Liver (tissue), 9 donors: ENCODE data around the gene MPC1. TPM values are rescaled to one million over a fixed set of nuclear protein-coding genes. Genes with fewer than 3 reads are reported as not detected.

Experiments used
- DNase-seq: peaks from one replicate; pipeline ENCODE4 v3.0.0-alpha.2; 2017; ENCODE audit warnings: low spot score
- H3K27ac ChIP-seq, 2 donors: one replicate each; pipeline ENCODE4 v1.7.0; 2013; ENCODE audit warnings: inconsistent platforms in 2 of 2, low read length in 2 of 2, control low read depth in 1 of 2, low read depth in 1 of 2, mild to moderate bottlenecking in 1 of 2
- H3K27me3 ChIP-seq, 4 donors: one replicate each; pipeline versions ENCODE4 v1.6.1 to v1.7.0; 2013; ENCODE audit warnings: low read length in 3 of 4, inconsistent platforms in 1 of 4, mild to moderate bottlenecking in 1 of 4, moderate library complexity in 1 of 4; ENCODE audit not compliant: control insufficient read depth in 4 of 4, insufficient read depth in 4 of 4
- H3K36me3 ChIP-seq, 4 donors: one replicate each; pipeline versions ENCODE4 v1.6.1 to v1.7.0; 2013; ENCODE audit warnings: low read length in 3 of 4, mild to moderate bottlenecking in 3 of 4, low read depth in 1 of 4, moderate library complexity in 1 of 4; ENCODE audit not compliant: control insufficient read depth in 4 of 4, insufficient read depth in 3 of 4
- H3K4me1 ChIP-seq, 4 donors: one replicate each; pipeline versions ENCODE4 v1.6.1 to v1.7.0; 2013; ENCODE audit warnings: low read length in 3 of 4, mild to moderate bottlenecking in 3 of 4, moderate library complexity in 1 of 4; ENCODE audit not compliant: control insufficient read depth in 4 of 4, insufficient read depth in 4 of 4
- H3K4me3 ChIP-seq, 3 donors: one replicate each; pipeline versions ENCODE4 v1.6.1 to v1.7.0; 2013; ENCODE audit warnings: low read length in 3 of 3, control low read depth in 1 of 3, low read depth in 1 of 3, mild to moderate bottlenecking in 1 of 3
- H3K9ac ChIP-seq, 2 donors: one replicate each; pipeline ENCODE4 v1.7.0; 2013; ENCODE audit warnings: low read length in 2 of 2, mild to moderate bottlenecking in 2 of 2, moderate library complexity in 2 of 2, control low read depth in 1 of 2, low read depth in 1 of 2
- H3K9me3 ChIP-seq, 4 donors: one replicate each; pipeline versions ENCODE4 v1.6.1 to v1.7.0; 2013; ENCODE audit warnings: low read length in 3 of 4; ENCODE audit not compliant: control insufficient read depth in 4 of 4
- ATF3 ChIP-seq: IDR thresholded peaks from 2 replicates; pipeline ENCODE4 v1.6.1; 2016; ENCODE audit warnings: antibody characterized with exemption
- EGR1 ChIP-seq, 2 donors: IDR thresholded peaks; 2 replicates each; pipeline ENCODE4 v1.6.1; 2016 to 2018; ENCODE audit warnings: antibody characterized with exemption in 2 of 2, low read depth in 2 of 2
- FOXA1 ChIP-seq: IDR thresholded peaks from 2 replicates; pipeline ENCODE4 v1.6.1; 2016; ENCODE audit warnings: antibody characterized with exemption
- FOXA2 ChIP-seq: IDR thresholded peaks from 2 replicates; pipeline ENCODE4 v1.6.1; 2016; ENCODE audit warnings: antibody characterized with exemption
- GABPA ChIP-seq, 2 donors: IDR thresholded peaks in 1 of 2; conservative IDR thresholded peaks in 1 of 2; 2 replicates each; pipeline ENCODE4 v1.6.1; 2016; ENCODE audit warnings: antibody characterized with exemption in 2 of 2, mild to moderate bottlenecking in 1 of 2, moderate library complexity in 1 of 2
- HNF4A ChIP-seq, 2 donors: conservative IDR thresholded peaks; 2 replicates each; pipeline ENCODE4 v1.6.1; 2016; ENCODE audit warnings: antibody characterized with exemption in 2 of 2, mild to moderate bottlenecking in 2 of 2
- HNF4G ChIP-seq: IDR thresholded peaks from 2 replicates; pipeline ENCODE4 v1.6.1; 2016; ENCODE audit warnings: antibody characterized with exemption
- JUND ChIP-seq, 2 donors: IDR thresholded peaks; 2 replicates each; pipeline ENCODE4 v1.6.1; 2016; ENCODE audit warnings: antibody characterized with exemption in 2 of 2
- NR2F2 ChIP-seq: IDR thresholded peaks from 2 replicates; pipeline ENCODE4 v1.6.1; 2016; ENCODE audit warnings: antibody characterized with exemption
- RAD21 ChIP-seq, 2 donors: IDR thresholded peaks; 2 replicates each; pipeline ENCODE4 v1.6.1; 2016; ENCODE audit warnings: antibody characterized with exemption in 2 of 2, mild to moderate bottlenecking in 2 of 2
- REST ChIP-seq: IDR thresholded peaks from 2 replicates; pipeline ENCODE4 v1.6.1; 2016; ENCODE audit warnings: antibody characterized with exemption, mild to moderate bottlenecking
- RXRA ChIP-seq, 2 donors: IDR thresholded peaks; 2 replicates each; pipeline ENCODE4 v1.6.1; 2017 to 2018; ENCODE audit warnings: antibody characterized with exemption in 2 of 2, mild to moderate bottlenecking in 1 of 2
- SP1 ChIP-seq: IDR thresholded peaks from 2 replicates; pipeline ENCODE4 v1.6.1; 2018; ENCODE audit warnings: antibody characterized with exemption, mild to moderate bottlenecking
- TAF1 ChIP-seq: conservative IDR thresholded peaks from 2 replicates; pipeline ENCODE4 v1.6.1; 2016; ENCODE audit warnings: antibody characterized with exemption, mild to moderate bottlenecking
- YY1 ChIP-seq: IDR thresholded peaks from 2 replicates; pipeline ENCODE4 v1.6.1; 2016; ENCODE audit warnings: antibody characterized with exemption, mild to moderate bottlenecking
- ZBTB33 ChIP-seq: IDR thresholded peaks from 2 replicates; pipeline ENCODE4 v1.6.1; 2016; ENCODE audit warnings: antibody characterized with exemption
- WGBS: extraction: QIAGEN DNeasy Blood & Tissue Kit; methylation state at CpG from one replicate; pipeline ENCODE4 v1.1.7; 2013; 5-methylcytosine and 5-hydroxymethylcytosine counted together
- polyA plus RNA-seq, 2 donors: library from polyadenylated mRNA; stranded (reverse) in 1 of 2; unstranded in 1 of 2; fragments of 200-250 nt in 1 of 2; fragments of >200 nt in 1 of 2; fragmentation: Nextera tagmentation in 1 of 2; extraction: Ambion mirVana in 1 of 2; gene quantifications; one replicate each; pipeline versions ENCODE4 v1.2.1 to v1.2.3, GENCODE V29; 2013 to 2015
- total RNA-seq, 2 donors: library from RNA; depleted of rRNA; stranded (reverse); fragments of >200 nt; gene quantifications; one replicate each; pipeline ENCODE4 v1.2.3, GENCODE V29; 2014
- TF ChIP-seq, protein P1 (sequence below): IDR thresholded peaks from 2 replicates; pipeline ENCODE4 v1.6.1; 2016; ENCODE audit warnings: antibody characterized with exemption
- donor health status: healthy.
- donor health status: healthy.
- donor health status: healthy.
- donor health status: healthy.
- donor health status: healthy.

The MPC1 gene
- total and polyA plus RNA-seq, 4 donors, result 79.7 to 478 (median 237) TPM

DNA sequence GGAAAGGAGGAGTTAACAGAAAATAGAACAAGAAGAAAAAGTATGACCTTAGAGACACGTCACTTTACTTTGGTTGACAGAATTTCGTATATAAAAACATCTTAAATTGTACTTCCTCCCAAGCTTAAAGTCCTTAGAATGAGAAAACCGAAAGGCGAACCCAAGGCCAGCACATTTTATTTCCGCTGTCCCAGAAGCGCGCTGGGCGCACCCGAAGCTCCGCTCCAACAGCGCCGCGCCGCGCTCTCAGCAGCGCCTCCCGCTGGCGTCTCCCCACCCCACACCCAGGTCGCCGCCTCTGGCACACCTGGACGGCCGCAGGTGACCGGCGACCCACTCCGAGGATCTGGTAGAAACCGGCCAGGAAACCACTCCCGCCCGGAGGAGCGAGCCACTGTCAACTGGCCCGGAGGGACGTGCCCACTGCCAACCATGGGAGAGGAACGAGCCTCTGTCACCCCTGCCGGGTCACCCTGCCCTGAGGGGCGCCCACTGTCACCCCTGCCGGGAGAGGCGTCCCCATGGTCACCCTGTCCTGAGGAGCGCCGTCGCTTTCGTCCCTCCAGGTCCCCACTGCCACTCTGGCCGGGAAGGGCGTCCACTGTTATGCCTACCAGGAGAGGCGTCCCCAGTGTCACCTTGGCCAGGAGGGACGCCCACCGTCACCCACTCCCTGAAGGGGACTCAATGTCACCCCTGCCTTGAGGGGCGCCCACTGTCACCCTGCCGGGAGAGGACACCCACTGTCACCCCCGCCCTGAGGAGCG lies 824 bp downstream of the MPC1 start (continued):
- TF ChIP-seq, protein P1, sequence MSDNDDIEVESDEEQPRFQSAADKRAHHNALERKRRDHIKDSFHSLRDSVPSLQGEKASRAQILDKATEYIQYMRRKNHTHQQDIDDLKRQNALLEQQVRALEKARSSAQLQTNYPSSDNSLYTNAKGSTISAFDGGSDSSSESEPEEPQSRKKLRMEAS, result no peak
- no peak for TF ChIP-seq FOXA2
- peak; percentile 77 to 83 for TF ChIP-seq RAD21 (IDR thresholded peaks at IDR 0.05)

- H3K36me3 ChIP-seq, result no peaks in the 10 kb centered on the region
- H3K9ac ChIP-seq, result peak overlapping the region; percentile 80 to 99
- H3K4me3 ChIP-seq, result peak overlapping the region; percentile 72 to 96 (median 77)
- no peaks in the 10 kb centered on the region for H3K9me3 ChIP-seq
- DNase-seq, result no peak
- H3K27me3 ChIP-seq, result no peaks in the 10 kb centered on the region
- 14% methylated on average over 6 of the region's 6 CpGs for WGBS
- TF ChIP-seq RAD21 (IDR thresholded peaks at IDR 0.05) (no peak), EGR1 (IDR thresholded peaks at IDR 0.05; ENCODE audit: low read depth in 2 of 2) (no peak), FOXA2 (no peak), REST (no peak), HNF4A (conservative IDR thresholded peaks at IDR 0.05) (no peak), SP1 (no peak), JUND (IDR thresholded peaks at IDR 0.05) (no peak), HNF4G (no peak), YY1 (no peak), GABPA (IDR thresholded peaks at IDR 0.05 in 1 of 2, conservative IDR thresholded peaks at IDR 0.05 in 1 of 2) (no peak), ATF3 (no peak), ZBTB33 (no peak)
- TF ChIP-seq, protein P1, result no peak
- peak overlapping the region; percentile 93 to 99 for H3K27ac ChIP-seq
- H3K4me1 ChIP-seq, result peaks cover 11 to 39% (median 29%) of the 10 kb centered on the region in 4 donors
These were observed 1.4 kb downstream of the MPC1 start for GRCh38 chr6:166381381-166381732.

- Histone ChIP-seq H3K9me3 (no peaks in the 10 kb centered on the region), H3K4me1 (peaks cover 7 to 32% (median 27%) of the 10 kb centered on the region in 4 donors), H3K4me3 (peak overlapping the region in 1 of 3 donors; percentile 34), H3K36me3 (no peaks in the 10 kb centered on the region), H3K27me3 (no peaks in the 10 kb centered on the region), H3K9ac (peak overlapping the region in 1 of 2 donors; percentile 62), H3K27ac (peak overlapping the region; percentile 55 to 62)
- 36% methylated on average over 4 of the region's 4 CpGs for WGBS
- no peak for DNase-seq
- peak; percentile 77 for TF ChIP-seq FOXA1
- peak; percentile 64 for TF ChIP-seq YY1
- TF ChIP-seq HNF4A (conservative IDR thresholded peaks at IDR 0.05), result peak; percentile 39 to 67
- no peak for TF ChIP-seq ATF3
- peak; percentile 54 for TF ChIP-seq NR2F2
- TF ChIP-seq SP1, result peak; percentile 59
- TF ChIP-seq RXRA (IDR thresholded peaks at IDR 0.05), result peak; percentile 67 to 81
- peak; percentile 35 to 40 for TF ChIP-seq RAD21 (IDR thresholded peaks at IDR 0.05)
- TF ChIP-seq TAF1, result no peak
- TF ChIP-seq, protein P1, result no peak
- TF ChIP-seq FOXA2, result peak; percentile 70
- peak; percentile 32 for TF ChIP-seq ZBTB33
- TF ChIP-seq EGR1 (IDR thresholded peaks at IDR 0.05; ENCODE audit: low read depth in 2 of 2), result no peak
- no peak for TF ChIP-seq HNF4G
These were observed 2.9 kb downstream of the MPC1 start for GRCh38 chr6:166379800-166380199.
